ENCODE data around the gene BEAN1. TPM values are rescaled to one million over a fixed set of nuclear protein-coding genes. Genes with fewer than 3 reads are reported as not detected.

Gene BEAN1
- polyA plus RNA-seq, 1 of the 3 experiments (the other 2 are of a cell fraction) = 0.07 TPM

DNA sequence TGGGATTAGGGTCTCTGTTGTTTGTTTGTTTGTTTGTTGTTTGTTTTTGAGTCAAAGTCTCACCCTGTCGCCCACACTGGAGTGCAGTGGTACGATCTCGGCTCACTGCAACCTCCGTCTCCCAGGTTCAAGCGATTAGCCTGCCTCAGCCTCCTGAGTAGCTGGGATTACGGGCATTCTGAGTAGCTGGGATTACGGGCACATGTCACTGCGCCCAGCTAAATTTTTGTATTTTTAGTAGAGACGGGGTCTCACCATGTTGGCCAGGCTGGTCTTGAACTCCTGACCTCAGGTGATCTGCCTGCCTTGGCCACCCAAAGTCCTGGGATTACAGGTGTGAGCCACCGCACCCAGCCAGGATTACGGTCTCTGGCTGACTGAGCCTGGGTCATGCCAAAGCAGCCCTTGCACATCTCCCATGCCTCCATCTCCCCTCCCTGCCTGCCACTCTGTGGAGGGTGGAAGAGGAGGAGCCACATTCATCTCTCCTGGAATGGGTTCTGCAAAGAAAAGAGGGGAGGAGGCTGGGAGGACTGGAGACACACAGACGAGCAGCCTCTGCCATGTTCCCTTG, 59.2 kb downstream of the BEAN1 start:
- ChIA-PET CTCF (interaction anchor here (22.3 kb wide), 1 partner anchor 83 kb away, joined by 299 read pairs; no protein-coding TSS in a partner anchor), POLR2A (interaction anchor here (0.8 kb wide), 1 partner anchor 16 kb away, joined by 4 read pairs; no protein-coding TSS in a partner anchor)
- Histone ChIP-seq H3K27ac (ENCODE audit: low read depth in 2 of 2, low read length in 1 of 2) (peak overlapping the region in 1 of 2 experiments; percentile 55; a peak in 1 of 4 replicates), H3K36me3 (replicated peaks in 1 of 2; ENCODE audit: control insufficient read depth in 1 of 2, insufficient read depth in 2 of 2, low read length in 1 of 2) (no peaks in the 10 kb centered on the region), H3K4me1 (ENCODE audit: control insufficient read depth in 1 of 2, insufficient read depth in 2 of 2, low read depth in 1 of 2, low read length in 1 of 2) (peaks cover 10% of the 10 kb centered on the region in 2 experiments; a peak in 2 of 4 replicates), H3K27me3 (ENCODE audit: insufficient read depth) (no peaks in the 10 kb centered on the region), H2AFZ (ENCODE audit: low read depth) (no peak overlapping the region), H3K4me3 (ENCODE audit: low read depth in 2 of 2, low read length in 1 of 2) (no peak overlapping the region), H4K20me1 (ENCODE audit: insufficient read depth) (no peaks in the 10 kb centered on the region), H3F3A (replicated peaks; ENCODE audit: insufficient read depth) (peaks cover 4% of the 10 kb centered on the region), H3K9me2 (no peaks in the 10 kb centered on the region), H3K79me2 (ENCODE audit: insufficient read depth) (no peaks in the 10 kb centered on the region), H3K4me2 (no peak overlapping the region), H3K9me3 (no peaks in the 10 kb centered on the region), H3K9ac (no peak overlapping the region)
- TF ChIP-seq SIN3A (IDR thresholded peaks at IDR 0.05; ENCODE audit: borderline replicate concordance, low read depth, low read length) (no peak), POLR2AphosphoS5 (IDR thresholded peaks at IDR 0.05; ENCODE audit: low read depth, low read length) (no peak), RCOR1 (IDR thresholded peaks at IDR 0.05; ENCODE audit: low read length) (no peak), MXI1 (IDR thresholded peaks at IDR 0.05; ENCODE audit: low read depth, low read length) (no peak), JUND (IDR thresholded peaks at IDR 0.05) (no peak), TEAD4 (IDR thresholded peaks at IDR 0.05; ENCODE audit: borderline replicate concordance, insufficient read depth) (no peak), YY1 (IDR thresholded peaks at IDR 0.05; ENCODE audit: low read depth) (no peak), NFIC (IDR thresholded peaks at IDR 0.05; ENCODE audit: borderline replicate concordance) (no peak), REST (IDR thresholded peaks at IDR 0.05; ENCODE audit: low read depth, low read length) (no peak), ZBTB33 (IDR thresholded peaks at IDR 0.05; ENCODE audit: borderline replicate concordance, low read depth) (no peak), IRF3 (IDR thresholded peaks at IDR 0.05; ENCODE audit: low read depth, low read length) (no peak), FOXJ3 (CRISPR knock-in tag; IDR thresholded peaks at IDR 0.05) (no peak), ELF1 (IDR thresholded peaks at IDR 0.05) (no peak), FOSL2 (IDR thresholded peaks at IDR 0.05; ENCODE audit: borderline replicate concordance, low read depth) (no peak)
- DNase-seq = no peak
- 93% methylated on average over 11 of the region's 12 CpGs for WGBS (ENCODE audit: low lambda C conversion rate)

Data from SK-N-SH (cell line).